ENCODE data around the gene H1-8. TPM values are rescaled to one million over a fixed set of nuclear protein-coding genes. Genes with fewer than 3 reads are reported as not detected.

Gene H1-8
- total RNA-seq, 1 experiment from 2014 or later = not detected

DNA sequence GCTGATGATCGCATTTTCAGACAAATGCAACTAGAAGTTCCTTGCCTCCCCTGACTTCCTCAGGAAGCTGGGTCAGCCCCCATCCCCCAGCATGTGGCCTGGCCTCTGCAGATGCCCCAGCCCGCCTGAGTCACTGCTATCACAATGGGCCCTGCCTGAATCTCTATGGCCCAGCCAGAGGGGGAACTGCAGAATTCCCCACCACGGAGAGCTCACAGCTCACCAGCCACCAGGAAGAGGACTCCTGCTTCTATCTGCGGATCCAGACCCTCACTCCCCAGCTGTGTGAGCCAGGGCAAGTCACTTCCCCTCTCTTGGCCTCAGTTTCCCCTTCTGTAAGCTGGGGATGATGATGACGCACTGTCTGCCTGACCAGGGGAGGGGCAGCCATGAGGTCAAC, 56.6 kb downstream of the H1-8 start:
- intact Hi-C loops (cut with micrococcal nuclease) = no loop called here
- ChIA-PET POLR2A (no interaction called here), CTCF (no interaction called here), RAD21 (ENCODE audit: low non-redundant PET in 1 of 2, low total read pairs in 2 of 2, uncharacterized antibody in 2 of 2, unreplicated experiment in 2 of 2) (no interaction called here)
- Histone ChIP-seq H3K9me3 (ENCODE audit: control insufficient read depth in 1 of 2, insufficient read depth in 1 of 2, low read depth in 1 of 2, low read length in 2 of 2) (no peaks in the 10 kb centered on the region), H2AFZ (ENCODE audit: low read depth, low read length, poor library complexity, severe bottlenecking) (no peak overlapping the region), H3K27ac (ENCODE audit: low read depth, low read length) (no peak overlapping the region), H3K4me1 (ENCODE audit: control insufficient read depth in 1 of 2, insufficient read depth in 2 of 2, low read length in 2 of 2) (peaks cover 10 to 29% of the 10 kb centered on the region in 2 experiments), H3K9me2 (ENCODE audit: insufficient read depth) (no peaks in the 10 kb centered on the region), H3K4me3 (replicated peaks in 1 of 2; ENCODE audit: low read depth in 1 of 2, low read length in 2 of 2) (no peak overlapping the region), H4K20me1 (ENCODE audit: insufficient read depth) (no peaks in the 10 kb centered on the region), H3K79me2 (ENCODE audit: insufficient read depth, low read length) (peaks cover 50% of the 10 kb centered on the region), H3K4me2 (ENCODE audit: low read length) (no peak overlapping the region), H3K27me3 (ENCODE audit: insufficient read depth, low read length) (no peaks in the 10 kb centered on the region), H3K9ac (ENCODE audit: low read length) (no peak overlapping the region), H3K36me3 (ENCODE audit: control insufficient read depth in 1 of 2, insufficient read depth in 2 of 2, low read length in 2 of 2) (no peaks in the 10 kb centered on the region)
- ATAC-seq (no peak), DNase-seq (ENCODE audit: low read depth, low spot score) (no peak)
- no peak for TF ChIP-seq POLR2A (IDR thresholded peaks at IDR 0.05; ENCODE audit: borderline replicate concordance, extremely low read depth, insufficient read depth, insufficient read length)
- no peak for TF ChIP-seq JUND (IDR thresholded peaks at IDR 0.05)
- TF ChIP-seq, protein P1, sequence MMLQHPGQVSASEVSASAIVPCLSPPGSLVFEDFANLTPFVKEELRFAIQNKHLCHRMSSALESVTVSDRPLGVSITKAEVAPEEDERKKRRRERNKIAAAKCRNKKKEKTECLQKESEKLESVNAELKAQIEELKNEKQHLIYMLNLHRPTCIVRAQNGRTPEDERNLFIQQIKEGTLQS (IDR thresholded peaks at IDR 0.05) = no peak
- no peak for TF ChIP-seq SRF (IDR thresholded peaks at IDR 0.05; ENCODE audit: low read depth)
- TF ChIP-seq, protein P2, sequence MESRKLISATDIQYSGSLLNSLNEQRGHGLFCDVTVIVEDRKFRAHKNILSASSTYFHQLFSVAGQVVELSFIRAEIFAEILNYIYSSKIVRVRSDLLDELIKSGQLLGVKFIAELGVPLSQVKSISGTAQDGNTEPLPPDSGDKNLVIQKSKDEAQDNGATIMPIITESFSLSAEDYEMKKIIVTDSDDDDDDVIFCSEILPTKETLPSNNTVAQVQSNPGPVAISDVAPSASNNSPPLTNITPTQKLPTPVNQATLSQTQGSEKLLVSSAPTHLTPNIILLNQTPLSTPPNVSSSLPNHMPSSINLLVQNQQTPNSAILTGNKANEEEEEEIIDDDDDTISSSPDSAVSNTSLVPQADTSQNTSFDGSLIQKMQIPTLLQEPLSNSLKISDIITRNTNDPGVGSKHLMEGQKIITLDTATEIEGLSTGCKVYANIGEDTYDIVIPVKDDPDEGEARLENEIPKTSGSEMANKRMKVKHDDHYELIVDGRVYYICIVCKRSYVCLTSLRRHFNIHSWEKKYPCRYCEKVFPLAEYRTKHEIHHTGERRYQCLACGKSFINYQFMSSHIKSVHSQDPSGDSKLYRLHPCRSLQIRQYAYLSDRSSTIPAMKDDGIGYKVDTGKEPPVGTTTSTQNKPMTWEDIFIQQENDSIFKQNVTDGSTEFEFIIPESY (IDR thresholded peaks at IDR 0.05; ENCODE audit: extremely low read depth, insufficient replicate concordance, low read length) = no peak
- TF ChIP-seq ELF1 (IDR thresholded peaks at IDR 0.05; ENCODE audit: borderline replicate concordance, low read depth) = no peak
- TF ChIP-seq TCF7L2 (IDR thresholded peaks at IDR 0.05; ENCODE audit: borderline replicate concordance, extremely low read depth, insufficient read depth, insufficient read length) = no peak
- TF ChIP-seq, protein P3, sequence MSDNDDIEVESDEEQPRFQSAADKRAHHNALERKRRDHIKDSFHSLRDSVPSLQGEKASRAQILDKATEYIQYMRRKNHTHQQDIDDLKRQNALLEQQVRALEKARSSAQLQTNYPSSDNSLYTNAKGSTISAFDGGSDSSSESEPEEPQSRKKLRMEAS (IDR thresholded peaks at IDR 0.05) = no peak
- TF ChIP-seq RAD21 (IDR thresholded peaks at IDR 0.05; ENCODE audit: low read depth) = no peak
- TF ChIP-seq CEBPB (IDR thresholded peaks at IDR 0.05; ENCODE audit: low read depth) = no peak
- TF ChIP-seq, protein P4, sequence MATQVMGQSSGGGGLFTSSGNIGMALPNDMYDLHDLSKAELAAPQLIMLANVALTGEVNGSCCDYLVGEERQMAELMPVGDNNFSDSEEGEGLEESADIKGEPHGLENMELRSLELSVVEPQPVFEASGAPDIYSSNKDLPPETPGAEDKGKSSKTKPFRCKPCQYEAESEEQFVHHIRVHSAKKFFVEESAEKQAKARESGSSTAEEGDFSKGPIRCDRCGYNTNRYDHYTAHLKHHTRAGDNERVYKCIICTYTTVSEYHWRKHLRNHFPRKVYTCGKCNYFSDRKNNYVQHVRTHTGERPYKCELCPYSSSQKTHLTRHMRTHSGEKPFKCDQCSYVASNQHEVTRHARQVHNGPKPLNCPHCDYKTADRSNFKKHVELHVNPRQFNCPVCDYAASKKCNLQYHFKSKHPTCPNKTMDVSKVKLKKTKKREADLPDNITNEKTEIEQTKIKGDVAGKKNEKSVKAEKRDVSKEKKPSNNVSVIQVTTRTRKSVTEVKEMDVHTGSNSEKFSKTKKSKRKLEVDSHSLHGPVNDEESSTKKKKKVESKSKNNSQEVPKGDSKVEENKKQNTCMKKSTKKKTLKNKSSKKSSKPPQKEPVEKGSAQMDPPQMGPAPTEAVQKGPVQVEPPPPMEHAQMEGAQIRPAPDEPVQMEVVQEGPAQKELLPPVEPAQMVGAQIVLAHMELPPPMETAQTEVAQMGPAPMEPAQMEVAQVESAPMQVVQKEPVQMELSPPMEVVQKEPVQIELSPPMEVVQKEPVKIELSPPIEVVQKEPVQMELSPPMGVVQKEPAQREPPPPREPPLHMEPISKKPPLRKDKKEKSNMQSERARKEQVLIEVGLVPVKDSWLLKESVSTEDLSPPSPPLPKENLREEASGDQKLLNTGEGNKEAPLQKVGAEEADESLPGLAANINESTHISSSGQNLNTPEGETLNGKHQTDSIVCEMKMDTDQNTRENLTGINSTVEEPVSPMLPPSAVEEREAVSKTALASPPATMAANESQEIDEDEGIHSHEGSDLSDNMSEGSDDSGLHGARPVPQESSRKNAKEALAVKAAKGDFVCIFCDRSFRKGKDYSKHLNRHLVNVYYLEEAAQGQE (IDR thresholded peaks at IDR 0.05; ENCODE audit: low read depth) = no peak
- BruUV-seq (replicated peaks) = no TSS peak
